K562 (cell line): ENCODE results near the gene LGALS12. TPM values are rescaled to one million over a fixed set of nuclear protein-coding genes. Genes with fewer than 3 reads are reported as not detected.

Experiments used
- EGR1 ChIP-seq: fragments of 450-650 bp; conservative IDR thresholded peaks from 2 replicates; pipeline ENCODE4 v1.6.1; 2017; ENCODE audit warnings: mild to moderate bottlenecking
- HDAC1 ChIP-seq, 2 experiments: fragments of 450-650 bp; IDR thresholded peaks; 2 replicates each; pipeline ENCODE4 v1.6.1; 2016 to 2017; ENCODE audit warnings: inconsistent platforms in 1 of 2, mild to moderate bottlenecking in 1 of 2, moderate library complexity in 1 of 2
- IRF1 ChIP-seq: sonication (generic); formaldehyde crosslinking; IDR thresholded peaks from 2 replicates; pipeline ENCODE4 v1.8.0; 2022; ENCODE audit warnings: missing genetic modification reagents, mild to moderate bottlenecking, borderline replicate concordance
- NONO ChIP-seq, 2 experiments: fragments of 200-400 bp in 1 of 2; fragments of 450-650 bp in 1 of 2; formaldehyde crosslinking in 1 of 2; IDR thresholded peaks; 2 replicates each; pipeline ENCODE4 v1.6.1; 2017; ENCODE audit warnings: low read depth in 2 of 2, mild to moderate bottlenecking in 2 of 2, moderate library complexity in 2 of 2, low read length in 1 of 2
- POLR2G ChIP-seq: fragments of 200-400 bp; formaldehyde crosslinking; IDR thresholded peaks from 2 replicates; pipeline ENCODE4 v1.6.1; 2017; ENCODE audit warnings: low read depth, mild to moderate bottlenecking, antibody characterized with exemption, low read length, moderate library complexity
- RHOXF2B ChIP-seq: fragments of 250-450 bp; sonication (Bioruptor Pico); conservative IDR thresholded peaks from 2 replicates; pipeline ENCODE4 v1.5.1; 2021
- ZNF347 ChIP-seq: fragments of 450-650 bp; formaldehyde crosslinking; IDR thresholded peaks from 2 replicates; pipeline ENCODE4 v1.4.0; 2020; ENCODE audit warnings: low read depth, mild to moderate bottlenecking, moderate library complexity
- ZNF449 ChIP-seq: fragments of 250-450 bp; sonication (Bioruptor Pico); IDR thresholded peaks from 2 replicates; pipeline ENCODE4 v1.8.0; 2022; ENCODE audit warnings: moderate library complexity, mild to moderate bottlenecking, inconsistent platforms
- ZNF655 ChIP-seq: fragments of 250-450 bp; sonication (Bioruptor Pico); IDR thresholded peaks from 2 replicates; pipeline ENCODE4 v1.5.0; 2021
- polyA plus RNA-seq, 8 experiments: library from polyadenylated mRNA; depleted of rRNA in 4 of 8; stranded (reverse) in 5 of 8; unstranded in 3 of 8; fragments of >200 nt; fragmentation: Nextera tagmentation in 2 of 8; fragmentation: Illumina TruSeq in 1 of 8; extraction: Ambion mirVana in 2 of 8; extraction: Trizol in 1 of 8; gene quantifications; 2 replicates each; pipeline versions ENCODE4 v1.2.1 to v1.2.3, GENCODE V29; 2011 to 2014; ENCODE audit warnings: inconsistent platforms in 1 of 8, missing spikeins in 1 of 8
- total RNA-seq, 7 experiments: library from RNA; depleted of rRNA in 6 of 7; stranded (reverse); fragments of >200 nt in 6 of 7; fragmentation: Illumina TruSeq in 2 of 7; extraction: Trizol in 2 of 7; gene quantifications; 2 replicates each; pipeline versions ENCODE4 v1.2.1 to v1.2.3, GENCODE V29; 2011 to 2021; ENCODE audit warnings: low replicate concordance in 1 of 7
- TF ChIP-seq, protein P1 (sequence below): fragments of 450-650 bp; IDR thresholded peaks from 2 replicates; pipeline ENCODE4 v1.7.0; 2016; ENCODE audit warnings: borderline replicate concordance
- TF ChIP-seq, protein P2 (sequence below): fragments of 250-450 bp; sonication (Bioruptor Pico); IDR thresholded peaks from 2 replicates; pipeline ENCODE4 v1.8.0; 2021; ENCODE audit warnings: mild to moderate bottlenecking, moderate library complexity
- TF ChIP-seq, protein P3 (sequence below), 2 experiments: fragments of 250-450 bp in 1 of 2; fragments of 450-650 bp in 1 of 2; sonication (Bioruptor Pico) in 1 of 2; IDR thresholded peaks; 2 replicates each; pipeline versions ENCODE4 v1.6.1 to v1.8.0; 2016 to 2021; ENCODE audit warnings: mild to moderate bottlenecking in 2 of 2, moderate library complexity in 2 of 2, missing compliant biosample characterization in 1 of 2, missing genetic modification characterization in 1 of 2

LGALS12 gene
- total and polyA plus RNA-seq, 9 of the 15 experiments (the other 6 are each of a cell fraction or from before 2014, with no cell fraction given): 0.66 to 8.0 (median 5.0) TPM

- TF ChIP-seq IRF1 (CRISPR knock-in tag) (no peak), EGR1 (no peak), POLR2G (no peak), RHOXF2B (no peak), NONO (IDR thresholded peaks at IDR 0.05; ENCODE audit: low read depth in 2 of 2, low read length in 1 of 2) (no peak), ZNF449 (no peak), ZNF655 (CRISPR knock-in tag) (no peak), ZNF347 (CRISPR knock-in tag) (no peak), HDAC1 (IDR thresholded peaks at IDR 0.05) (no peak)
- TF ChIP-seq, protein P1, sequence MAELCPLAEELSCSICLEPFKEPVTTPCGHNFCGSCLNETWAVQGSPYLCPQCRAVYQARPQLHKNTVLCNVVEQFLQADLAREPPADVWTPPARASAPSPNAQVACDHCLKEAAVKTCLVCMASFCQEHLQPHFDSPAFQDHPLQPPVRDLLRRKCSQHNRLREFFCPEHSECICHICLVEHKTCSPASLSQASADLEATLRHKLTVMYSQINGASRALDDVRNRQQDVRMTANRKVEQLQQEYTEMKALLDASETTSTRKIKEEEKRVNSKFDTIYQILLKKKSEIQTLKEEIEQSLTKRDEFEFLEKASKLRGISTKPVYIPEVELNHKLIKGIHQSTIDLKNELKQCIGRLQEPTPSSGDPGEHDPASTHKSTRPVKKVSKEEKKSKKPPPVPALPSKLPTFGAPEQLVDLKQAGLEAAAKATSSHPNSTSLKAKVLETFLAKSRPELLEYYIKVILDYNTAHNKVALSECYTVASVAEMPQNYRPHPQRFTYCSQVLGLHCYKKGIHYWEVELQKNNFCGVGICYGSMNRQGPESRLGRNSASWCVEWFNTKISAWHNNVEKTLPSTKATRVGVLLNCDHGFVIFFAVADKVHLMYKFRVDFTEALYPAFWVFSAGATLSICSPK: no peak
- TF ChIP-seq, protein P2, sequence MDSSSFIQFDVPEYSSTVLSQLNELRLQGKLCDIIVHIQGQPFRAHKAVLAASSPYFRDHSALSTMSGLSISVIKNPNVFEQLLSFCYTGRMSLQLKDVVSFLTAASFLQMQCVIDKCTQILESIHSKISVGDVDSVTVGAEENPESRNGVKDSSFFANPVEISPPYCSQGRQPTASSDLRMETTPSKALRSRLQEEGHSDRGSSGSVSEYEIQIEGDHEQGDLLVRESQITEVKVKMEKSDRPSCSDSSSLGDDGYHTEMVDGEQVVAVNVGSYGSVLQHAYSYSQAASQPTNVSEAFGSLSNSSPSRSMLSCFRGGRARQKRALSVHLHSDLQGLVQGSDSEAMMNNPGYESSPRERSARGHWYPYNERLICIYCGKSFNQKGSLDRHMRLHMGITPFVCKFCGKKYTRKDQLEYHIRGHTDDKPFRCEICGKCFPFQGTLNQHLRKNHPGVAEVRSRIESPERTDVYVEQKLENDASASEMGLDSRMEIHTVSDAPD (CRISPR knock-in tag): no peak
- TF ChIP-seq, protein P3, sequence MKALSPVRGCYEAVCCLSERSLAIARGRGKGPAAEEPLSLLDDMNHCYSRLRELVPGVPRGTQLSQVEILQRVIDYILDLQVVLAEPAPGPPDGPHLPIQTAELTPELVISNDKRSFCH (CRISPR knock-in tag; IDR thresholded peaks at IDR 0.05): no peak
- TF ChIP-seq, protein P3 (tag; IDR thresholded peaks at IDR 0.05): no peak
Observed at GRCh38 chr11:63551091-63551888, 45.4 kb downstream of the LGALS12 start (continued).
